GM21825 (cell line): ENCODE data around the gene IRS2.

ENCODE experiments used
- ATAC-seq: cut with Tn5 transposase; IDR thresholded peaks from one replicate; pipeline ENCODE4 v1.9.1; 2021; ENCODE audit warnings: mild to moderate bottlenecking, moderate library complexity; ENCODE audit not compliant: unreplicated experiment

IRS2 gene

GRCh38 chr13:109713681-109714080, 72.7 kb downstream of the IRS2 start:
- no peak for ATAC-seq

- ATAC-seq, result no peak
Measured at GRCh38 chr13:109712124-109712722, 74.2 kb downstream of the IRS2 start.

- ATAC-seq, result no peak
Measured at GRCh38 chr13:109707742-109708617, 78.4 kb downstream of the IRS2 start.

GRCh38 chr13:109707044-109707741, 79.2 kb downstream of the IRS2 start:
- no peak for ATAC-seq

GRCh38 chr13:109706015-109706715, 80.2 kb downstream of the IRS2 start:
- no peak for ATAC-seq

GRCh38 chr13:109704771-109705635, 81.4 kb downstream of the IRS2 start:
- no peak for ATAC-seq

GRCh38 chr13:109703250-109703649, 83.1 kb downstream of the IRS2 start:
- no peak for ATAC-seq
